Neuronal stem cell (in vitro differentiated cells): ENCODE measurements around the gene IFFO2.

Experiments used
- DNase-seq: peaks from one replicate; pipeline ENCODE4 v3.0.0-alpha.2; 2013; ENCODE audit warnings: low spot score
- H2AFZ ChIP-seq: one replicate; pipeline ENCODE4 v1.6.1; 2013; ENCODE audit warnings: mild to moderate bottlenecking, low read length, inconsistent platforms
- H2AK5ac ChIP-seq: 2 replicates; pipeline ENCODE4 v1.6.1; 2013; ENCODE audit warnings: low read depth, mild to moderate bottlenecking, inconsistent platforms, low read length, moderate library complexity, mixed read lengths
- H2BK120ac ChIP-seq: 2 replicates; pipeline ENCODE4 v1.6.1; 2013; ENCODE audit warnings: low read depth, mild to moderate bottlenecking, inconsistent platforms, low read length, moderate library complexity, mixed read lengths
- H2BK12ac ChIP-seq: one replicate; pipeline ENCODE4 v1.6.1; 2013; ENCODE audit warnings: low read length, inconsistent platforms
- H2BK15ac ChIP-seq: 2 replicates; pipeline ENCODE4 v1.6.1; 2013; ENCODE audit warnings: mild to moderate bottlenecking, low read length, inconsistent platforms, mixed read lengths
- H2BK5ac ChIP-seq: one replicate; pipeline ENCODE4 v1.6.1; 2013; ENCODE audit warnings: inconsistent platforms, mild to moderate bottlenecking, low read length, moderate library complexity
- H3K14ac ChIP-seq: one replicate; pipeline ENCODE4 v1.6.1; 2013; ENCODE audit warnings: low read length, inconsistent platforms
- H3K18ac ChIP-seq: 2 replicates; pipeline ENCODE4 v1.6.1; 2013; ENCODE audit warnings: low read length, inconsistent platforms
- H3K23ac ChIP-seq: 2 replicates; pipeline ENCODE4 v1.6.1; 2013; ENCODE audit warnings: low read depth, mild to moderate bottlenecking, mixed read lengths, low read length, inconsistent platforms; ENCODE audit not compliant: poor library complexity
- H3K27ac ChIP-seq: replicated peaks from 3 replicates; pipeline ENCODE4 v1.5.1; 2013; ENCODE audit warnings: low read length, inconsistent platforms
- H3K27me3 ChIP-seq, 3 experiments: 2 replicates each; pipeline ENCODE4 v1.6.1; 2013; ENCODE audit warnings: low read length in 3 of 3, mild to moderate bottlenecking in 2 of 3, inconsistent platforms in 1 of 3, low read depth in 1 of 3, mixed read lengths in 1 of 3, moderate library complexity in 1 of 3; ENCODE audit not compliant: control insufficient read depth in 3 of 3, insufficient read depth in 3 of 3
- H3K36me3 ChIP-seq, 2 donors: replicated peaks in 1 of 2; 2 replicates each; pipeline ENCODE4 v1.6.1; 2013; ENCODE audit warnings: low read length in 2 of 2; ENCODE audit not compliant: control insufficient read depth in 2 of 2, insufficient read depth in 2 of 2
- H3K4ac ChIP-seq: 2 replicates; pipeline ENCODE4 v1.6.1; 2013; ENCODE audit warnings: inconsistent platforms, mild to moderate bottlenecking, low read length, moderate library complexity
- H3K4me1 ChIP-seq, 2 donors: 1 replicate in 1 of 2; 2 replicates in 1 of 2; pipeline ENCODE4 v1.6.1; 2013; ENCODE audit warnings: low read length in 2 of 2, low read depth in 1 of 2; ENCODE audit not compliant: control insufficient read depth in 2 of 2, insufficient read depth in 1 of 2
- H3K4me2 ChIP-seq: one replicate; pipeline ENCODE4 v1.6.1; 2013; ENCODE audit warnings: mild to moderate bottlenecking, low read length, inconsistent platforms; ENCODE audit not compliant: insufficient read depth, poor library complexity, severe bottlenecking
- H3K4me3 ChIP-seq, 2 donors: 2 replicates each; pipeline ENCODE4 v1.5.1; 2013; ENCODE audit warnings: low read length in 2 of 2, mild to moderate bottlenecking in 2 of 2, inconsistent platforms in 1 of 2, moderate library complexity in 1 of 2
- H3K79me1 ChIP-seq: one replicate; pipeline ENCODE4 v1.6.1; 2013; ENCODE audit warnings: low read depth, mild to moderate bottlenecking, inconsistent platforms, low read length, moderate library complexity
- H3K9ac ChIP-seq: one replicate; pipeline ENCODE4 v1.6.1; 2013; ENCODE audit warnings: mild to moderate bottlenecking, low read depth, low read length, inconsistent platforms; ENCODE audit not compliant: poor library complexity
- H3K9me3 ChIP-seq, 2 donors: replicated peaks in 1 of 2; 2 replicates each; pipeline versions ENCODE3 to v1.6.1; 2013; ENCODE audit warnings: low read length in 2 of 2, mild to moderate bottlenecking in 2 of 2, inconsistent platforms in 1 of 2, low read depth in 1 of 2, mixed read lengths in 1 of 2, moderate library complexity in 1 of 2; ENCODE audit not compliant: control insufficient read depth in 2 of 2, insufficient read depth in 1 of 2
- H4K8ac ChIP-seq: one replicate; pipeline ENCODE4 v1.6.1; 2013; ENCODE audit warnings: low read depth, mild to moderate bottlenecking, inconsistent platforms, low read length, moderate library complexity
- H4K91ac ChIP-seq: one replicate; pipeline ENCODE4 v1.6.1; 2013; ENCODE audit warnings: low read length, low read depth, mild to moderate bottlenecking, inconsistent platforms; ENCODE audit not compliant: poor library complexity
- WGBS, 2 donors: extraction: QIAGEN DNeasy Blood & Tissue Kit; methylation state at CpG; one replicate each; pipeline ENCODE4 v1.1.7; 2013; ENCODE audit warnings: missing lambda C conversion rate in 2 of 2, mixed read lengths in 1 of 2; ENCODE audit not compliant: insufficient read length in 2 of 2, insufficient replicate concordance in 1 of 2; ENCODE audit errors: extremely low coverage in 2 of 2; 5-methylcytosine and 5-hydroxymethylcytosine counted together

The IFFO2 gene

DNA sequence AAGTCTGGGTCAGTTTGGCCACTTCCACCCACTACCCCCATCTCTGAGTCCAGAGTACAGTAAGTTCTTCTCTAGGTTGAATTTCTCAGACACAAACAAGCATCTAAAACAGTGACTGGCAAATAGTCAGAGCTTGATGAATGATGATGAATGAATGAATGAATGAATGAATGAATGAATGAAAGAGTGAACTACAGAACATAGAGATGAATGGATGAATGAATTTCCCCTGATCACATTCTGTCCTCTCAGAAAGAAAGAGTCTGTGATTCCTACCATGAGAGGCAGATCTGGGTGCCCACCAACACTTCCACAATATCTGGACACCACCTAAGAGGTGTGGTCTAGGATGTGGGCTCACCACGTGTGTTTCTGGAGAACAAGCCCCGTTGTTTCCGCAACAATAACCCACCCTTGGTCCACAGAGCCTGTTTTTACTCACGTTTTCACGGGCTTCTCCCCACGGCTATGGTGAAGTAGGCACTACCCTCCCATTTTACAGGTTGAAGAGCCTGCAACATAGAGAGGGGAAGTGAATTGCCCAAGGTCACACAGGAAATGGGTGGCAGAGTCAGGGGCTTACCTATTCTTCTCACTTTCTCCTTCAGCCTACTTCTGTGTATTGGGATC, 40.2 kb upstream of the IFFO2 start:
- Histone ChIP-seq H2BK12ac (no peak overlapping the region), H2AK5ac (no peak overlapping the region), H3K23ac (no peak overlapping the region), H3K36me3 (no peaks in the 10 kb centered on the region), H4K91ac (no peak overlapping the region), H3K14ac (no peak overlapping the region), H3K4me2 (no peak overlapping the region), H3K9me3 (peaks cover under 1 to 4% of the 10 kb centered on the region in 2 donors), H3K4me1 (no peaks in the 10 kb centered on the region), H3K9ac (no peak overlapping the region), H3K18ac (no peak overlapping the region), H2BK15ac (no peak overlapping the region), H2AFZ (no peak overlapping the region), H2BK120ac (no peak overlapping the region), H3K4ac (no peak overlapping the region), H3K4me3 (no peak overlapping the region), H3K27ac (no peak overlapping the region), H3K79me1 (no peaks in the 10 kb centered on the region), H3K27me3 (peaks cover 0 to 21% (median 0%) of the 10 kb centered on the region in 3 experiments), H4K8ac (no peak overlapping the region), H2BK5ac (no peak overlapping the region)
- DNase-seq, result no peak
- WGBS, 2 donors, result no CpG with 5 or more reads among the region's 6 CpGs

DNA sequence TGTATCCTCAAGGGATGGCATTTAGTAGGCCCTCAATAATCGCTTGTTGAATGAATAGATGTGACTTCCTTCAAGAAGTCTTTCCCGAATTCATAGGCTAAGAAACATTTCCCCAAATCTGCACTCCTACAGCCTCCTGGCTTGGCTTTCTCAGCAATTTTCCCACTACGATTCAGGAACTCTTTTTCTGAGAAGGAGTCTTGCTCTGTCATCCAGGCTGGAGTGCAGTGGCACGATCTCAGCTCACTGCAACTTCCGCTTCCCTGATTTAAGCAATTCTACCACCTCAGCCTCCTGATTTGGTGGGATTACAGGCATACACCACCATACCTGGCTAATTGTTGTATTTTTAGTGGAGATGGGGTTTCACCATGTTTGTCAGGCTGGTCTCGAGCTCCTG, 37.9 kb upstream of the IFFO2 start:
- no peak overlapping the region for H2AFZ ChIP-seq
- no peak overlapping the region for H3K4me3 ChIP-seq
- DNase-seq, result no peak
- H3K36me3 ChIP-seq, result no peaks in the 10 kb centered on the region
- H2BK15ac ChIP-seq, result no peak overlapping the region
- H3K9me3 ChIP-seq, result no peaks in the 10 kb centered on the region
- no peak overlapping the region for H3K14ac ChIP-seq
- H3K27ac ChIP-seq, result no peak overlapping the region
- WGBS, 2 donors, result no CpG with 5 or more reads among the region's 6 CpGs
- H3K4ac ChIP-seq, result no peak overlapping the region
- no peak overlapping the region for H3K4me2 ChIP-seq
- no peak overlapping the region for H3K23ac ChIP-seq
- H2BK120ac ChIP-seq, result no peak overlapping the region
- H3K18ac ChIP-seq, result no peak overlapping the region
- no peak overlapping the region for H2BK5ac ChIP-seq
- H2AK5ac ChIP-seq, result no peak overlapping the region
- H2BK12ac ChIP-seq, result no peak overlapping the region
- no peaks in the 10 kb centered on the region for H3K4me1 ChIP-seq
- peaks cover 0 to 24% (median 0%) of the 10 kb centered on the region in 3 experiments for H3K27me3 ChIP-seq
- no peaks in the 10 kb centered on the region for H3K79me1 ChIP-seq
- no peak overlapping the region for H4K8ac ChIP-seq
- no peak overlapping the region for H3K9ac ChIP-seq
- H4K91ac ChIP-seq, result no peak overlapping the region

DNA sequence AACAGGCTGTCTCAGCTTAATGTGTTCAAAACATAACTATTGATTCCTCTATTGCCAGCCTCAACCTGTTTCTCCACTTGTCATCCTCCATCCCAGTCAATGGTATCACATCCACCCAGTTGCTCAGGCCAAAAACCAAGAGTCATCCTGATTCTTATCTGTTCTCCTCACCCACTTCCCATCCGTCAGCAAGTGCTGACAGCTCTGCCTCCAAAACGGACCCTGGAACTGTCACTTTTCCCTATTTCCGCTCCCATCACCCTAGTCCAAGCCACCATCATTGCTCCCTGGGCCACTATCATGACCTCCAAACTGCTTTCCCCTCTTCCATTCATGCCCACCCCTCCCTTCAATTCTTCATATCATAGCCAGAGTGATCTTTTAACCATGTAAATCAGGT, 36.2 kb upstream of the IFFO2 start:
- H3K9ac ChIP-seq, result no peak overlapping the region
- no peak overlapping the region for H2AK5ac ChIP-seq
- H3K18ac ChIP-seq, result no peak overlapping the region
- H3K4me1 ChIP-seq, result peaks cover 0 to 1% of the 10 kb centered on the region in 2 donors
- no CpG with 5 or more reads among the region's 3 CpGs for whole genome bisulfite sequencing, 2 donors
- H2BK12ac ChIP-seq, result no peak overlapping the region
- no peak overlapping the region for H2BK5ac ChIP-seq
- DNase-seq, result no peak
- no peak overlapping the region for H3K27ac ChIP-seq
- no peak overlapping the region for H3K4me2 ChIP-seq
- no peak overlapping the region for H3K14ac ChIP-seq
- no peaks in the 10 kb centered on the region for H3K79me1 ChIP-seq
- H4K8ac ChIP-seq, result no peak overlapping the region
- H2BK15ac ChIP-seq, result no peak overlapping the region
- no peak overlapping the region for H3K23ac ChIP-seq
- no peak overlapping the region for H4K91ac ChIP-seq
- H3K9me3 ChIP-seq, result no peaks in the 10 kb centered on the region
- H3K36me3 ChIP-seq, result no peaks in the 10 kb centered on the region
- H2AFZ ChIP-seq, result no peak overlapping the region
- no peak overlapping the region for H3K4ac ChIP-seq
- peaks cover 0 to 27% (median 0%) of the 10 kb centered on the region in 3 experiments for H3K27me3 ChIP-seq
- no peak overlapping the region for H3K4me3 ChIP-seq
- H2BK120ac ChIP-seq, result no peak overlapping the region

DNA sequence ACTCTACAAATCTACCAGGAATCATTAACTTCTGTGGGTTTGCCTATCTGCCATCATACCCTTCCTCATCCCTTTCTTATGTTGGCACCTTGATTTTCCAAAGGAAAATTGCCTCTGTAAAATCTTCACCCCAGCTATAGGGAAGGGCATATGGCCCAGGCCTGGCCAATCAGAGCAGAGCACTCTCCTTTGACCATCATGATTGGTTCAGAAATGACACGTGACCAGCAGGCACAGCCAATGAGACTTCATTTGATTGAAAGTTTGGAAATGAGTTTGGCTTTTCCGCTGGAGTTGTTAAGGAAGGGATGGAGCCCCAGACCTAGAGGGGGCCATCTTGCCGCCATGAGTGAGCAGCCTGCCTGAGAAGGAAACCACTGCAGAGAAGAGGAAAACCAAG, 35.1 kb upstream of the IFFO2 start:
- Histone ChIP-seq H4K91ac (no peak overlapping the region), H2BK120ac (no peak overlapping the region), H3K4ac (no peak overlapping the region), H3K18ac (no peak overlapping the region), H3K79me1 (no peaks in the 10 kb centered on the region), H3K4me3 (no peak overlapping the region), H3K9me3 (no peaks in the 10 kb centered on the region), H3K27ac (no peak overlapping the region), H3K23ac (no peak overlapping the region), H2AFZ (no peak overlapping the region), H2BK12ac (no peak overlapping the region), H4K8ac (no peak overlapping the region), H3K9ac (no peak overlapping the region), H3K4me1 (peaks cover 0 to 1% of the 10 kb centered on the region in 2 donors), H2BK15ac (no peak overlapping the region), H3K4me2 (no peak overlapping the region), H3K36me3 (no peaks in the 10 kb centered on the region), H3K27me3 (peaks cover 0 to 28% (median 0%) of the 10 kb centered on the region in 3 experiments), H2BK5ac (no peak overlapping the region), H3K14ac (no peak overlapping the region), H2AK5ac (no peak overlapping the region)
- WGBS, 2 donors, result no CpG with 5 or more reads among the region's 3 CpGs
- DNase-seq, result no peak
